K562 (cell line): Measurements from ENCODE around the gene TLDC2. TPM values are rescaled to one million over a fixed set of nuclear protein-coding genes. Genes with fewer than 3 reads are reported as not detected.

Experiments
- CHCHD3 ChIP-seq: fragments of 250-450 bp; sonication (Bioruptor Pico); IDR thresholded peaks from 2 replicates; pipeline ENCODE4 v2.1.2; 2022; ENCODE audit warnings: mild to moderate bottlenecking
- CTCF ChIP-seq, 3 experiments: IDR thresholded peaks in 2 of 3; conservative IDR thresholded peaks in 1 of 3; 2 replicates each; pipeline ENCODE4 v1.5.1; 2011 to 2012; ENCODE audit warnings: low read length in 3 of 3, mild to moderate bottlenecking in 3 of 3, control low read depth in 2 of 3, improper control_type of control experiment in 1 of 3, inconsistent platforms in 1 of 3, low read depth in 1 of 3, mixed read lengths in 1 of 3, moderate library complexity in 1 of 3; ENCODE audit not compliant: insufficient read depth in 2 of 3
- MAX ChIP-seq: sonication (generic); formaldehyde crosslinking; IDR thresholded peaks from 2 replicates; pipeline ENCODE4 v1.9.0; 2022; ENCODE audit warnings: mild to moderate bottlenecking, missing genetic modification reagents
- MXI1 ChIP-seq: IDR thresholded peaks from 2 replicates; pipeline ENCODE4 v1.6.1; 2011; ENCODE audit warnings: low read depth, mild to moderate bottlenecking, improper control_type of control experiment, low read length
- ZFPM2 ChIP-seq: fragments of 250-450 bp; sonication (Bioruptor Pico); IDR thresholded peaks from 2 replicates; pipeline ENCODE4 v1.5.1; 2022; ENCODE audit warnings: mild to moderate bottlenecking
- ZKSCAN8 ChIP-seq: fragments of 200-800 bp; sonication (Bioruptor generic); IDR thresholded peaks from 2 replicates; pipeline ENCODE4 v1.6.1; 2016; ENCODE audit warnings: missing genetic modification characterization, missing compliant biosample characterization
- ZNF592 ChIP-seq: fragments of 450-650 bp; IDR thresholded peaks from 2 replicates; pipeline ENCODE4 v1.6.1; 2017; ENCODE audit warnings: antibody characterized with exemption, mild to moderate bottlenecking
- polyA plus RNA-seq, 8 experiments: library from polyadenylated mRNA; depleted of rRNA in 4 of 8; stranded (reverse) in 5 of 8; unstranded in 3 of 8; fragments of >200 nt; fragmentation: Nextera tagmentation in 2 of 8; fragmentation: Illumina TruSeq in 1 of 8; extraction: Ambion mirVana in 2 of 8; extraction: Trizol in 1 of 8; gene quantifications; 2 replicates each; pipeline versions ENCODE4 v1.2.1 to v1.2.3, GENCODE V29; 2011 to 2014; ENCODE audit warnings: inconsistent platforms in 1 of 8, missing spikeins in 1 of 8
- total RNA-seq, 7 experiments: library from RNA; depleted of rRNA in 6 of 7; stranded (reverse); fragments of >200 nt in 6 of 7; fragmentation: Illumina TruSeq in 2 of 7; extraction: Trizol in 2 of 7; gene quantifications; 2 replicates each; pipeline versions ENCODE4 v1.2.1 to v1.2.3, GENCODE V29; 2011 to 2021; ENCODE audit warnings: low replicate concordance in 1 of 7
- TF ChIP-seq, protein P1 (sequence below): fragments of 450-650 bp; IDR thresholded peaks from 2 replicates; pipeline ENCODE4 v1.6.1; 2016

The TLDC2 gene
- total and polyA plus RNA-seq, 9 of the 15 experiments (the other 6 are each of a cell fraction or from before 2014, with no cell fraction given), result not detected

GRCh38 chr20:36886859-36887751, 11.2 kb downstream of the TLDC2 start (continued):
- TF ChIP-seq, protein P1, sequence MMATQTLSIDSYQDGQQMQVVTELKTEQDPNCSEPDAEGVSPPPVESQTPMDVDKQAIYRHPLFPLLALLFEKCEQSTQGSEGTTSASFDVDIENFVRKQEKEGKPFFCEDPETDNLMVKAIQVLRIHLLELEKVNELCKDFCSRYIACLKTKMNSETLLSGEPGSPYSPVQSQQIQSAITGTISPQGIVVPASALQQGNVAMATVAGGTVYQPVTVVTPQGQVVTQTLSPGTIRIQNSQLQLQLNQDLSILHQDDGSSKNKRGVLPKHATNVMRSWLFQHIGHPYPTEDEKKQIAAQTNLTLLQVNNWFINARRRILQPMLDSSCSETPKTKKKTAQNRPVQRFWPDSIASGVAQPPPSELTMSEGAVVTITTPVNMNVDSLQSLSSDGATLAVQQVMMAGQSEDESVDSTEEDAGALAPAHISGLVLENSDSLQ, result no peak
- TF ChIP-seq CTCF (IDR thresholded peaks at IDR 0.05 in 2 of 3, conservative IDR thresholded peaks at IDR 0.05 in 1 of 3; ENCODE audit: insufficient read depth in 2 of 3, low read depth in 1 of 3, low read length in 3 of 3), result peak; percentile 92 to 99 (median 97)
- no peak for TF ChIP-seq MXI1
- TF ChIP-seq ZKSCAN8 (CRISPR knock-in tag), result no peak
- TF ChIP-seq MAX (CRISPR knock-in tag), result no peak; the same call in 1 of the 2 replicates
- TF ChIP-seq CHCHD3 (CRISPR knock-in tag), result no peak
- no peak for TF ChIP-seq ZNF592
- TF ChIP-seq ZFPM2 (CRISPR knock-in tag), result no peak
